K562 (cell line): ENCODE results near the gene DCXR. TPM values are rescaled to one million over a fixed set of nuclear protein-coding genes. Genes with fewer than 3 reads are reported as not detected.
A peak's percentile ranks its signal among the peaks of the same experiment; 100 is the strongest.

Experiments
- ATAC-seq: fragments of 200-7000 bp; cut with Tn5 transposase; 3 replicates; pipeline ENCODE4 v1.9.1; 2020; ENCODE audit warnings: moderate library complexity
- Bru-seq: library from RNA; stranded (reverse); fragments of 400-500 nt; gene quantifications from one replicate; lab custom pipeline; 2021; lab: Mats Ljungman, UMichigan
- BruChase-seq, 2 experiments: library from RNA; stranded (reverse); fragments of 400-500 nt; gene quantifications; one replicate each; lab custom pipeline; 2021; lab: Mats Ljungman, UMichigan
- BruUV-seq: library from RNA; stranded (reverse); fragments of 400-500 nt; replicated peaks from 2 replicates; lab custom pipeline; 2021; lab: Mats Ljungman, UMichigan
- CTCF ChIA-PET: fragments of 300-600 bp; formaldehyde crosslinking; extraction: SDS; loops from one replicate; lab custom pipeline; 2021; ENCODE audit warnings: low intra/inter-chr PET ratio; lab: Yijun Ruan, JAX
- POLR2A ChIA-PET: fragments of 300-600, 350-650 bp; sonication (Branson Sonifier 250); formaldehyde crosslinking; extraction: SDS; loops from one replicate; lab custom pipeline; 2021; ENCODE audit warnings: antibody characterized with exemption, inconsistent platforms; lab: Yijun Ruan, JAX
- DNase-seq, 4 experiments: peaks; one replicate each; pipeline versions ENCODE4 v3.0.0 to v3.0.0-alpha.2; 2011 to 2018; ENCODE audit warnings: low spot score in 3 of 4, mixed read lengths in 3 of 4; ENCODE audit errors: extremely low read depth in 1 of 4
- FAIRE-seq: peaks from 2 replicates; lab custom pipeline; 2011; peaks lifted over from hg19 to GRCh38; lab: Jason Lieb, UNC
- H2AFZ ChIP-seq: 2 replicates; pipeline ENCODE4 v1.6.0; 2011; ENCODE audit warnings: low read depth, low read length, control low read depth, inconsistent platforms
- H3K27ac ChIP-seq: fragments of 200-600 bp; 3 replicates; pipeline ENCODE4 v1.8.0; 2011; ENCODE audit warnings: low read depth, mild to moderate bottlenecking, control low read depth, inconsistent platforms, low read length, moderate library complexity, mixed read lengths; ENCODE audit errors: extremely low read depth
- H3K27me3 ChIP-seq, 2 experiments: fragments of 300-600 bp in 1 of 2; 2 replicates in 1 of 2; 3 replicates in 1 of 2; pipeline versions ENCODE4 v1.6.0 to v1.8.0; 2011; ENCODE audit warnings: inconsistent platforms in 2 of 2, low read length in 2 of 2, mild to moderate bottlenecking in 1 of 2, mixed read lengths in 1 of 2, moderate library complexity in 1 of 2; ENCODE audit not compliant: control insufficient read depth in 2 of 2, insufficient read depth in 2 of 2
- H3K36me3 ChIP-seq: fragments of 300-600 bp; 3 replicates; pipeline ENCODE4 v1.8.0; 2011; ENCODE audit warnings: mild to moderate bottlenecking, low read length, inconsistent platforms; ENCODE audit not compliant: control insufficient read depth, insufficient read depth
- H3K4me1 ChIP-seq, 2 experiments: fragments of 200-600 bp in 1 of 2; replicated peaks in 1 of 2; 2 replicates in 1 of 2; 3 replicates in 1 of 2; pipeline versions ENCODE4 v1.5.1 to v1.8.0; 2011; ENCODE audit warnings: inconsistent platforms in 2 of 2, low read length in 2 of 2, mild to moderate bottlenecking in 1 of 2, mixed read lengths in 1 of 2, moderate library complexity in 1 of 2; ENCODE audit not compliant: control insufficient read depth in 2 of 2, insufficient read depth in 2 of 2
- H3K4me2 ChIP-seq: 2 replicates; pipeline ENCODE4 v1.6.1; 2011; ENCODE audit warnings: low read length, control low read depth, inconsistent platforms, mixed read lengths; ENCODE audit not compliant: insufficient read depth
- H3K4me3 ChIP-seq: fragments of 200-600 bp; sonication (generic), shearing (Covaris generic); 2 replicates; pipeline ENCODE4 v1.5.1; 2016; ENCODE audit warnings: control low read depth, inconsistent platforms
- H3K79me2 ChIP-seq: fragments of 200-600 bp; 3 replicates; pipeline ENCODE4 v1.8.0; 2011; ENCODE audit warnings: low read length, inconsistent platforms; ENCODE audit not compliant: control insufficient read depth, insufficient read depth
- H3K9ac ChIP-seq, 2 experiments: 2 replicates each; pipeline versions ENCODE4 v1.6.0 to v1.6.1; 2011; ENCODE audit warnings: low read depth in 2 of 2, low read length in 2 of 2, control low read depth in 1 of 2, inconsistent platforms in 1 of 2, mild to moderate bottlenecking in 1 of 2, mixed read lengths in 1 of 2; ENCODE audit not compliant: insufficient read depth in 1 of 2
- H3K9me1 ChIP-seq: one replicate; pipeline ENCODE4 v1.6.0; 2011; ENCODE audit warnings: inconsistent platforms, mild to moderate bottlenecking, low read length, moderate library complexity; ENCODE audit not compliant: control insufficient read depth, insufficient read depth
- H3K9me3 ChIP-seq: replicated peaks from 2 replicates; pipeline ENCODE4 v1.5.1; 2011; ENCODE audit warnings: low read depth, low read length, inconsistent platforms; ENCODE audit not compliant: control insufficient read depth, insufficient read depth
- H4K20me1 ChIP-seq: replicated peaks from 2 replicates; pipeline ENCODE4 v1.6.1; 2011; ENCODE audit warnings: low read length, inconsistent platforms, mixed read lengths; ENCODE audit not compliant: control insufficient read depth, insufficient read depth
- ELF4 ChIP-seq: fragments of 450-650 bp; formaldehyde crosslinking; IDR thresholded peaks from 2 replicates; pipeline ENCODE4 v1.4.0; 2022; ENCODE audit warnings: missing genetic modification characterization
- FOS ChIP-seq: IDR thresholded peaks from 3 replicates; pipeline ENCODE4 v1.6.1; 2011; ENCODE audit not compliant: insufficient read length; ENCODE audit errors: extremely low read depth
- FUS ChIP-seq: fragments of 200-400 bp; formaldehyde crosslinking; optimal IDR thresholded peaks from 2 replicates; pipeline ENCODE3; 2017; ENCODE audit warnings: low read depth, low read length
- HNRNPLL ChIP-seq: fragments of 200-400 bp; formaldehyde crosslinking; IDR thresholded peaks from 2 replicates; pipeline ENCODE4 v1.6.1; 2017; ENCODE audit warnings: low read length, low read depth, mild to moderate bottlenecking; ENCODE audit not compliant: poor library complexity, severe bottlenecking
- RAD21 ChIP-seq, 2 experiments: fragments of 250-450 bp in 1 of 2; fragments of 450-650 bp in 1 of 2; sonication (Bioruptor Pico) in 1 of 2; formaldehyde crosslinking in 1 of 2; IDR thresholded peaks in 1 of 2; conservative IDR thresholded peaks in 1 of 2; 2 replicates each; pipeline versions ENCODE4 v1.4.0 to v1.8.0; 2020 to 2022; ENCODE audit warnings: mild to moderate bottlenecking in 2 of 2, moderate library complexity in 1 of 2
- RBFOX2 ChIP-seq: fragments of 200-400 bp; formaldehyde crosslinking; IDR thresholded peaks from 2 replicates; pipeline ENCODE4 v1.6.1; 2017; ENCODE audit warnings: low read depth, mild to moderate bottlenecking, low read length, moderate library complexity
- SAP30 ChIP-seq: fragments of 200-600 bp; sonication (generic); IDR thresholded peaks from 2 replicates; pipeline ENCODE4 v1.6.1; 2012; ENCODE audit warnings: borderline replicate concordance, low read depth, mild to moderate bottlenecking, moderate library complexity, low read length, control low read depth, inconsistent platforms; ENCODE audit not compliant: insufficient read depth, poor library complexity, severe bottlenecking
- ZNF766 ChIP-seq: fragments of 200-800 bp; sonication (Bioruptor generic); conservative IDR thresholded peaks from 2 replicates; pipeline ENCODE4 v1.6.1; 2016; ENCODE audit warnings: missing genetic modification characterization, missing compliant biosample characterization
- WGBS: fragments of 100-300 bp; shearing (Covaris generic); methylation state at CpG from one replicate; pipeline ENCODE4 v1.1.6; 2016; ENCODE audit warnings: low coverage, mixed read lengths; ENCODE audit not compliant: insufficient coverage; ENCODE audit errors: missing lambda C conversion rate; 5-methylcytosine and 5-hydroxymethylcytosine counted together
- in situ Hi-C: fragments of 300-500 bp; cut with MboI; formaldehyde crosslinking; loops from 4 replicates; pipeline ENCODE4 v1.15.0; 2018; ENCODE audit warnings: inconsistent platforms, mixed read lengths
- intact Hi-C: fragments of 100-400 bp; cut with micrococcal nuclease; formaldehyde crosslinking; loops from 2 replicates; pipeline ENCODE4 v1.14.2; 2022
- long read RNA-seq, 3 experiments: library from polyadenylated mRNA in 2 of 3; library from RNA in 1 of 3; unstranded in 2 of 3; stranded (forward) in 1 of 3; transcript quantifications; one replicate each; pipeline ENCODE4 v2.0.0, GENCODE V29; 2019 to 2022
- polyA minus RNA-seq, 3 experiments: library from RNA; depleted of rRNA, polyadenylated mRNA; stranded (reverse); fragments of >200 nt; gene quantifications; 2 replicates each; pipeline ENCODE4 v1.2.3, GENCODE V29; 2011
- polyA plus RNA-seq, 8 experiments: library from polyadenylated mRNA; depleted of rRNA in 4 of 8; stranded (reverse) in 5 of 8; unstranded in 3 of 8; fragments of >200 nt; fragmentation: Nextera tagmentation in 2 of 8; fragmentation: Illumina TruSeq in 1 of 8; extraction: Ambion mirVana in 2 of 8; extraction: Trizol in 1 of 8; gene quantifications; 2 replicates each; pipeline versions ENCODE4 v1.2.1 to v1.2.3, GENCODE V29; 2011 to 2014; ENCODE audit warnings: inconsistent platforms in 1 of 8, missing spikeins in 1 of 8
- total RNA-seq, 7 experiments: library from RNA; depleted of rRNA in 6 of 7; stranded (reverse); fragments of >200 nt in 6 of 7; fragmentation: Illumina TruSeq in 2 of 7; extraction: Trizol in 2 of 7; gene quantifications; 2 replicates each; pipeline versions ENCODE4 v1.2.1 to v1.2.3, GENCODE V29; 2011 to 2021; ENCODE audit warnings: low replicate concordance in 1 of 7
- TF ChIP-seq, protein P1 (sequence below): sonication (generic); formaldehyde crosslinking; IDR thresholded peaks from 2 replicates; pipeline ENCODE4 v1.8.0; 2022; ENCODE audit warnings: missing genetic modification reagents, mild to moderate bottlenecking, moderate library complexity, borderline replicate concordance
- TF ChIP-seq, protein P2 (sequence below): fragments of 450-650 bp; IDR thresholded peaks from 2 replicates; pipeline ENCODE4 v1.6.1; 2016

The DCXR gene
- 78.8 and 254 TPM in 2 replicates for total RNA-seq (2011; cell fraction: chromatin; rRNA removed; ENCODE audit: low replicate concordance)
- total RNA-seq (2011; cell fraction: nucleolus; rRNA removed) = 329 and 354 TPM in 2 replicates
- 133 and 150 TPM in 2 replicates for total RNA-seq (2011; cell fraction: nucleoplasm; rRNA removed)
- total RNA-seq (2014; rRNA removed) (165 and 194 TPM in 2 replicates), total RNA-seq (2014; rRNA removed; fragmentation: Illumina TruSeq; extraction: Trizol) (41.1 and 66.0 TPM in 2 replicates), total RNA-seq (2015; rRNA removed; fragmentation: Illumina TruSeq; extraction: Trizol) (76.0 and 90.0 TPM in 2 replicates), total RNA-seq (2021) (235 and 256 TPM in 2 replicates), polyA plus RNA-seq (2011; rRNA removed) (156 and 201 TPM in 2 replicates), polyA plus RNA-seq (2014; fragmentation: Illumina TruSeq; extraction: Trizol) (243 and 274 TPM in 2 replicates), polyA plus RNA-seq (2014; fragmentation: Nextera tagmentation; extraction: Ambion mirVana) (10 to 100 TPM; 21.3 to 50.3 TPM), polyA plus RNA-seq (2014; rRNA removed) (229 and 261 TPM in 2 replicates), polyA minus RNA-seq (2011; rRNA and poly(A)+ RNA removed) (34.8 and 73.6 TPM in 2 replicates), Bru-seq, nascent RNA (percentile 93 among the genes with signal in this experiment), BruChase-seq, experiment 1, labeled RNA remaining after a 2-hour chase (percentile 86 among the genes with signal in this experiment), BruChase-seq, experiment 2, labeled RNA remaining after a 6-hour chase (percentile 82 among the genes with signal in this experiment)
- 404 and 845 TPM in 2 replicates for polyA plus RNA-seq (2011; cell fraction: cytosol; rRNA removed)
- 611 and 714 TPM in 2 replicates for polyA plus RNA-seq (2011; cell fraction: nucleus; rRNA removed)
- 229 and 244 TPM in 2 replicates for polyA plus RNA-seq (2012)
- 67.3 and 81.5 TPM in 2 replicates for polyA minus RNA-seq (2011; cell fraction: cytosol; rRNA and poly(A)+ RNA removed)
- polyA minus RNA-seq (2011; cell fraction: nucleus; rRNA and poly(A)+ RNA removed) = 104 and 111 TPM in 2 replicates
- long read RNA-seq, experiment 1, transcript DCXR-213 (7 exons, 915 nt) = minor isoform, 12 of 341 reads
- long read RNA-seq, experiment 1, transcript DCXR-218 (8 exons, 676 nt) = minor isoform, 11 of 341 reads
- long read RNA-seq, experiment 1, transcript DCXR-201 (8 exons, 887 nt) = major isoform, 131 of 341 reads
- long read RNA-seq, experiment 1, partial matches to known transcripts = 61 of 341 reads
- long read RNA-seq, experiment 1, other reads (novel, unspliced or antisense) = 113 of 341 reads
- long read RNA-seq, experiment 2, transcript DCXR-213 (7 exons, 915 nt) = minor isoform, 18 of 213 reads
- long read RNA-seq, experiment 2, transcript DCXR-201 (8 exons, 887 nt) = major isoform, 91 of 213 reads
- long read RNA-seq, experiment 2, partial matches to known transcripts = 26 of 213 reads
- long read RNA-seq, experiment 2, other reads (novel, unspliced or antisense) = 67 of 213 reads
- long read RNA-seq, experiment 3, transcript DCXR-201 (8 exons, 887 nt) = major isoform, 155 of 250 reads
- long read RNA-seq, experiment 3, transcript DCXR-218 (8 exons, 676 nt) = minor isoform, 9 of 250 reads
- long read RNA-seq, experiment 3, transcript DCXR-213 (7 exons, 915 nt) = minor isoform, 8 of 250 reads
- long read RNA-seq, experiment 3, partial matches to known transcripts = 14 of 250 reads
- long read RNA-seq, experiment 3, other reads (novel, unspliced or antisense) = 57 of 250 reads

- WGBS = under 1% methylated on average over 49 of the region's 92 CpGs
- BruUV-seq = TSS peak; percentile 70
- H3K4me2 ChIP-seq = peak within 1 kb of the TSS; percentile 95
- H3K9me3 ChIP-seq = no peaks in the 10 kb centered on the region
- intact Hi-C loops = loop anchor here (10.0 kb wide), 1 partner anchor 308 kb away; no protein-coding TSS in a partner anchor
- peak within 1 kb of the TSS; percentile 98 for H3K27ac ChIP-seq
- H2AFZ ChIP-seq = peak within 1 kb of the TSS; percentile 89
- POLR2A ChIA-PET = interaction anchor here (0.5 to 6.4 kb wide), 11 partner anchors 9 to 113 kb away, joined by 3 to 51 read pairs (median 6); partner anchors contain the start of genes CENPX, FASN and LRRC45
- peaks cover 38% of the 10 kb centered on the region; the same call in 2 of the 3 replicates for H3K36me3 ChIP-seq
- H3K4me1 ChIP-seq = peaks cover 26 to 69% of the 10 kb centered on the region in 2 experiments
- H3K9ac ChIP-seq = peak within 1 kb of the TSS; percentile 83 to 97
- peak within 1 kb of the TSS; percentile 97 for H3K4me3 ChIP-seq
- ATAC-seq = peak; percentile 95
- peak; percentile 95 to 99 (median 97) for DNase-seq
- in situ Hi-C loops = no loop called here
- H3K79me2 ChIP-seq = peaks cover 36% of the 10 kb centered on the region
- peaks cover 21% of the 10 kb centered on the region; the same call in 1 of the 2 replicates for H4K20me1 ChIP-seq
- H3K27me3 ChIP-seq = no peaks in the 10 kb centered on the region
- CTCF ChIA-PET = interaction anchor here (0.6 to 2.0 kb wide), 3 partner anchors 78 to 250 kb away, joined by 3 to 14 read pairs (median 3); no protein-coding TSS in a partner anchor
- H3K9me1 ChIP-seq = peaks cover 6% of the 10 kb centered on the region
- FAIRE-seq = peak; percentile 95
- TF ChIP-seq, protein P1, sequence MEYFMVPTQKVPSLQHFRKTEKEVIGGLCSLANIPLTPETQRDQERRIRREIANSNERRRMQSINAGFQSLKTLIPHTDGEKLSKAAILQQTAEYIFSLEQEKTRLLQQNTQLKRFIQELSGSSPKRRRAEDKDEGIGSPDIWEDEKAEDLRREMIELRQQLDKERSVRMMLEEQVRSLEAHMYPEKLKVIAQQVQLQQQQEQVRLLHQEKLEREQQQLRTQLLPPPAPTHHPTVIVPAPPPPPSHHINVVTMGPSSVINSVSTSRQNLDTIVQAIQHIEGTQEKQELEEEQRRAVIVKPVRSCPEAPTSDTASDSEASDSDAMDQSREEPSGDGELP (CRISPR knock-in tag) = peak; percentile 84
- TF ChIP-seq ELF4 (CRISPR knock-in tag) = 0 out of 2 replicates have a peak, but pooled peaks have one; percentile 30
- TF ChIP-seq FUS = peak; percentile 81
- TF ChIP-seq FOS = peak; percentile 58
- TF ChIP-seq, protein P2, sequence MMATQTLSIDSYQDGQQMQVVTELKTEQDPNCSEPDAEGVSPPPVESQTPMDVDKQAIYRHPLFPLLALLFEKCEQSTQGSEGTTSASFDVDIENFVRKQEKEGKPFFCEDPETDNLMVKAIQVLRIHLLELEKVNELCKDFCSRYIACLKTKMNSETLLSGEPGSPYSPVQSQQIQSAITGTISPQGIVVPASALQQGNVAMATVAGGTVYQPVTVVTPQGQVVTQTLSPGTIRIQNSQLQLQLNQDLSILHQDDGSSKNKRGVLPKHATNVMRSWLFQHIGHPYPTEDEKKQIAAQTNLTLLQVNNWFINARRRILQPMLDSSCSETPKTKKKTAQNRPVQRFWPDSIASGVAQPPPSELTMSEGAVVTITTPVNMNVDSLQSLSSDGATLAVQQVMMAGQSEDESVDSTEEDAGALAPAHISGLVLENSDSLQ = peak; percentile 87
- TF ChIP-seq RBFOX2 = peak; percentile 99
- TF ChIP-seq ZNF766 (CRISPR knock-in tag) = no peak; the same call in 1 of the 2 replicates
- peak; percentile 84 for TF ChIP-seq HNRNPLL
- TF ChIP-seq SAP30 = peak; percentile 87
- TF ChIP-seq RAD21 (CRISPR knock-in tag; conservative IDR thresholded peaks at IDR 0.05 in 1 of 2, IDR thresholded peaks at IDR 0.05 in 1 of 2) = peak; percentile 31 to 50
Measured at GRCh38 chr17:82037092-82037888, at the start of gene DCXR. Gene DCXR, minus strand, starts transcription at chr17:82037697. Its CDS starts 15 bp downstream, at chr17:82037682.
